ENCODE measurements around the gene ELAVL1. TPM values are rescaled to one million over a fixed set of nuclear protein-coding genes. Genes with fewer than 3 reads are reported as not detected.
A peak's percentile ranks its signal among the peaks of the same experiment; 100 is the strongest.

The ELAVL1 gene
- total and polyA plus RNA-seq, 2 experiments from 2014 or later: 81.6 to 143 TPM

DNA sequence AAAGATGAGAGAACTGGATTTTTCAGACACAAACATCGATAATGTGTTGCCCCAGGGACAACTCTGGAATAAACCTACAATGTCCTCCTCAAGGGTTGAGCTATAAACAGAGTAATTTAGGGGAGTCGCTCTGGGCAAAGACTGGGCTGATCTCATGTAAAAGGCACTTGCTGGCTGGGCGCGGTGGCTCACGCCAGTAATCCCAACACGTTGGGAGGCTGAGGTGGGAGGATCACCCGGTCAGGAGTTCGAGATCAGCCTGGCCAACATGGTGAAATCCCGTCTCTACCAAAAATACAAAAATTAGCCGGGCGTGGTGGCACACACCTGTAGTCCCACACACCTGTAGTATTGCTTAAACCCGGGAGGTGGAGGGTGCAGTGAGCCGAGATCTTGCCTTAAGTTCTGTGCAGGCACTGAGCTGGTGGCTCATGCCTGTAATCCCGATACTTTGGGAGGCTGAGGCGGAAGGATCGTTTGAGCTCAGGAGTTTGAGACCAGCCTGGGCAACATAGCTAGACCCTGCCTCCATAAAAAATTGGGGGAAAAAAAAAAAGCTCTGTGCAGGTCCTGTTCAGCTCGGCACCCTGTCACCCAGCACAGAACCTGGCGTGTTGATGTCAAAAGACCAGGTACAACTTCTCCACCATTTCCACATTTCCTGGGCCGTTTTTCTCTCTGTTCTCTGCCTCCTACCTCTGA lies 63.4 kb downstream of the ELAVL1 start:
- Histone ChIP-seq H3K4me1 (ENCODE audit: insufficient read depth) (no peaks in the 10 kb centered on the region; the same call in 1 of the 2 replicates), H3K27ac (ENCODE audit: low read depth) (no peak overlapping the region; the same call in 1 of the 2 replicates), H3K27me3 (ENCODE audit: insufficient read depth) (no peaks in the 10 kb centered on the region), H4K20me1 (replicated peaks; ENCODE audit: insufficient read depth) (peaks cover 26% of the 10 kb centered on the region), H3K4me3 (peak overlapping the region; percentile 99), H3K79me2 (replicated peaks; ENCODE audit: insufficient read depth) (peaks cover 61% of the 10 kb centered on the region), H3K9me2 (ENCODE audit: insufficient read depth) (no peaks in the 10 kb centered on the region), H3K36me3 (ENCODE audit: insufficient read depth) (peaks cover 12% of the 10 kb centered on the region), H3F3A (replicated peaks; ENCODE audit: low read depth) (peaks cover 13% of the 10 kb centered on the region; the same call in 1 of the 2 replicates), H2AFZ (no peak overlapping the region), H3K4me2 (peak overlapping the region; percentile 94)
- peaks cover 18% of the 10 kb centered on the region for H3K27me3 Mint-ChIP-seq (ENCODE audit: insufficient read depth, low read depth, poor library complexity)
- peak overlapping the region; percentile 94 for H3K4me3 Mint-ChIP-seq
- ATAC-seq (no peak), DNase-seq (ENCODE audit: low spot score) (no peak)
- peaks cover 14% of the 10 kb centered on the region for H3K9me3 Mint-ChIP-seq
- H3K4me1 Mint-ChIP-seq: peaks cover 13% of the 10 kb centered on the region; the same call in 2 of the 3 replicates
- no peak overlapping the region for H3K27ac Mint-ChIP-seq
- H3K36me3 Mint-ChIP-seq (ENCODE audit: low read depth): peaks cover 54% of the 10 kb centered on the region
- TF ChIP-seq NANOG (IDR thresholded peaks at IDR 0.05; ENCODE audit: borderline replicate concordance): no peak
- TF ChIP-seq POLR2AphosphoS5 (IDR thresholded peaks at IDR 0.05; ENCODE audit: low read depth): no peak
- TF ChIP-seq, protein P1, sequence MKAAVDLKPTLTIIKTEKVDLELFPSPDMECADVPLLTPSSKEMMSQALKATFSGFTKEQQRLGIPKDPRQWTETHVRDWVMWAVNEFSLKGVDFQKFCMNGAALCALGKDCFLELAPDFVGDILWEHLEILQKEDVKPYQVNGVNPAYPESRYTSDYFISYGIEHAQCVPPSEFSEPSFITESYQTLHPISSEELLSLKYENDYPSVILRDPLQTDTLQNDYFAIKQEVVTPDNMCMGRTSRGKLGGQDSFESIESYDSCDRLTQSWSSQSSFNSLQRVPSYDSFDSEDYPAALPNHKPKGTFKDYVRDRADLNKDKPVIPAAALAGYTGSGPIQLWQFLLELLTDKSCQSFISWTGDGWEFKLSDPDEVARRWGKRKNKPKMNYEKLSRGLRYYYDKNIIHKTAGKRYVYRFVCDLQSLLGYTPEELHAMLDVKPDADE (IDR thresholded peaks at IDR 0.05): no peak
- TF ChIP-seq EZH2 (IDR thresholded peaks at IDR 0.05; ENCODE audit: low read depth, unreplicated experiment): no peak

DNA sequence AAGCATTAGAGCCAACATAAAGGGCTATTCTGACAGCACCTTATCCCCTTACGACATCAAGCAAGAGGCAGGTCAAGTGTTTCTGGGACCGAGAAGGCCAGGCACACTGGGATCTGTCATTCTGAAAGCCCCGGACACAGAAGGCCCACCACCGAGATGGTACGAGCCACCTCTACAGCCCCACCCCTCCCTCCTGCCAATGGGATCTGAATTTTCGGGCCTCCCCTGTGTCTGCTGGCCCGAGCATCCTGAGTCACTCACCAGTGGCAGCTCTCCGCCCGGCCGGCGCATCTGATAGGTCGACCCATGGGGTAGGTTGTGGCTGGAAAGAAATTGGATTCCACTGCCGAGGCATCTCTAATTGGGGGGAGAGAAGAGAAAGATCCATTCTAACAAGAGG lies 64.6 kb downstream of the ELAVL1 start:
- Histone ChIP-seq H4K20me1 (replicated peaks; ENCODE audit: insufficient read depth) (peaks cover 26% of the 10 kb centered on the region), H3K4me2 (no peak overlapping the region), H3K36me3 (ENCODE audit: insufficient read depth) (peaks cover 18% of the 10 kb centered on the region), H3K79me2 (replicated peaks; ENCODE audit: insufficient read depth) (peaks cover 61% of the 10 kb centered on the region), H3K9me2 (ENCODE audit: insufficient read depth) (no peaks in the 10 kb centered on the region), H3K27me3 (ENCODE audit: insufficient read depth) (no peaks in the 10 kb centered on the region), H3F3A (replicated peaks; ENCODE audit: low read depth) (peaks cover 13% of the 10 kb centered on the region; the same call in 1 of the 2 replicates), H3K27ac (ENCODE audit: low read depth) (no peak overlapping the region), H3K4me1 (ENCODE audit: insufficient read depth) (no peaks in the 10 kb centered on the region; the same call in 1 of the 2 replicates), H2AFZ (no peak overlapping the region), H3K4me3 (no peak overlapping the region)
- ATAC-seq (no peak), DNase-seq (ENCODE audit: low spot score) (no peak)
- Mint-ChIP-seq H3K4me3 (peak overlapping the region; percentile 45; the same call in 2 of the 3 replicates), H3K27me3 (ENCODE audit: insufficient read depth, low read depth, poor library complexity) (peaks cover 11% of the 10 kb centered on the region), H3K36me3 (ENCODE audit: low read depth) (peaks cover 60% of the 10 kb centered on the region), H3K9me3 (peaks cover 14% of the 10 kb centered on the region), H3K4me1 (peaks cover 13% of the 10 kb centered on the region; the same call in 2 of the 3 replicates), H3K27ac (no peak overlapping the region)
- no peak for TF ChIP-seq EZH2phosphoT487 (IDR thresholded peaks at IDR 0.05; ENCODE audit: unreplicated experiment)
- TF ChIP-seq CTCF (conservative IDR thresholded peaks at IDR 0.05; ENCODE audit: low read depth in 2 of 2): no peak
- TF ChIP-seq POLR2AphosphoS5 (IDR thresholded peaks at IDR 0.05; ENCODE audit: low read depth): no peak
- TF ChIP-seq, protein P2, sequence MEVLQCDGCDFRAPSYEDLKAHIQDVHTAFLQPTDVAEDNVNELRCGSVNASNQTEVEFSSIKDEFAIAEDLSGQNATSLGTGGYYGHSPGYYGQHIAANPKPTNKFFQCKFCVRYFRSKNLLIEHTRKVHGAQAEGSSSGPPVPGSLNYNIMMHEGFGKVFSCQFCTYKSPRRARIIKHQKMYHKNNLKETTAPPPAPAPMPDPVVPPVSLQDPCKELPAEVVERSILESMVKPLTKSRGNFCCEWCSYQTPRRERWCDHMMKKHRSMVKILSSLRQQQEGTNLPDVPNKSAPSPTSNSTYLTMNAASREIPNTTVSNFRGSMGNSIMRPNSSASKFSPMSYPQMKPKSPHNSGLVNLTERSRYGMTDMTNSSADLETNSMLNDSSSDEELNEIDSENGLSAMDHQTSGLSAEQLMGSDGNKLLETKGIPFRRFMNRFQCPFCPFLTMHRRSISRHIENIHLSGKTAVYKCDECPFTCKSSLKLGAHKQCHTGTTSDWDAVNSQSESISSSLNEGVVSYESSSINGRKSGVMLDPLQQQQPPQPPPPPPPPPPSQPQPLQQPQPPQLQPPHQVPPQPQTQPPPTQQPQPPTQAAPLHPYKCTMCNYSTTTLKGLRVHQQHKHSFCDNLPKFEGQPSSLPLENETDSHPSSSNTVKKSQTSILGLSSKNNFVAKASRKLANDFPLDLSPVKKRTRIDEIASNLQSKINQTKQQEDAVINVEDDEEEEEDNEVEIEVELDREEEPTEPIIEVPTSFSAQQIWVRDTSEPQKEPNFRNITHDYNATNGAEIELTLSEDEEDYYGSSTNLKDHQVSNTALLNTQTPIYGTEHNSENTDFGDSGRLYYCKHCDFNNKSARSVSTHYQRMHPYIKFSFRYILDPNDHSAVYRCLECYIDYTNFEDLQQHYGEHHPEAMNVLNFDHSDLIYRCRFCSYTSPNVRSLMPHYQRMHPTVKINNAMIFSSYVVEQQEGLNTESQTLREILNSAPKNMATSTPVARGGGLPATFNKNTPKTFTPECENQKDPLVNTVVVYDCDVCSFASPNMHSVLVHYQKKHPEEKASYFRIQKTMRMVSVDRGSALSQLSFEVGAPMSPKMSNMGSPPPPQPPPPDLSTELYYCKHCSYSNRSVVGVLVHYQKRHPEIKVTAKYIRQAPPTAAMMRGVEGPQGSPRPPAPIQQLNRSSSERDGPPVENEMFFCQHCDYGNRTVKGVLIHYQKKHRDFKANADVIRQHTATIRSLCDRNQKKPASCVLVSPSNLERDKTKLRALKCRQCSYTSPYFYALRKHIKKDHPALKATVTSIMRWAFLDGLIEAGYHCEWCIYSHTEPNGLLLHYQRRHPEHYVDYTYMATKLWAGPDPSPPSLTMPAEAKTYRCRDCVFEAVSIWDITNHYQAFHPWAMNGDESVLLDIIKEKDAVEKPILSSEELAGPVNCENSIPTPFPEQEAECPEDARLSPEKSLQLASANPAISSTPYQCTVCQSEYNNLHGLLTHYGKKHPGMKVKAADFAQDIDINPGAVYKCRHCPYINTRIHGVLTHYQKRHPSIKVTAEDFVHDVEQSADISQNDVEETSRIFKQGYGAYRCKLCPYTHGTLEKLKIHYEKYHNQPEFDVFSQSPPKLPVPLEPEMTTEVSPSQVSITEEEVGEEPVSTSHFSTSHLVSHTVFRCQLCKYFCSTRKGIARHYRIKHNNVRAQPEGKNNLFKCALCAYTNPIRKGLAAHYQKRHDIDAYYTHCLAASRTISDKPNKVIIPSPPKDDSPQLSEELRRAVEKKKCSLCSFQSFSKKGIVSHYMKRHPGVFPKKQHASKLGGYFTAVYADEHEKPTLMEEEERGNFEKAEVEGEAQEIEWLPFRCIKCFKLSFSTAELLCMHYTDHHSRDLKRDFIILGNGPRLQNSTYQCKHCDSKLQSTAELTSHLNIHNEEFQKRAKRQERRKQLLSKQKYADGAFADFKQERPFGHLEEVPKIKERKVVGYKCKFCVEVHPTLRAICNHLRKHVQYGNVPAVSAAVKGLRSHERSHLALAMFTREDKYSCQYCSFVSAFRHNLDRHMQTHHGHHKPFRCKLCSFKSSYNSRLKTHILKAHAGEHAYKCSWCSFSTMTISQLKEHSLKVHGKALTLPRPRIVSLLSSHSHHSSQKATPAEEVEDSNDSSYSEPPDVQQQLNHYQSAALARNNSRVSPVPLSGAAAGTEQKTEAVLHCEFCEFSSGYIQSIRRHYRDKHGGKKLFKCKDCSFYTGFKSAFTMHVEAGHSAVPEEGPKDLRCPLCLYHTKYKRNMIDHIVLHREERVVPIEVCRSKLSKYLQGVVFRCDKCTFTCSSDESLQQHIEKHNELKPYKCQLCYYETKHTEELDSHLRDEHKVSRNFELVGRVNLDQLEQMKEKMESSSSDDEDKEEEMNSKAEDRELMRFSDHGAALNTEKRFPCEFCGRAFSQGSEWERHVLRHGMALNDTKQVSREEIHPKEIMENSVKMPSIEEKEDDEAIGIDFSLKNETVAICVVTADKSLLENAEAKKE (CRISPR knock-in tag; IDR thresholded peaks at IDR 0.05): no peak
- no peak for TF ChIP-seq STAT1 (IDR thresholded peaks at IDR 0.05; ENCODE audit: unreplicated experiment)
- TF ChIP-seq ZNF114 (CRISPR knock-in tag; IDR thresholded peaks at IDR 0.05): no peak
- TF ChIP-seq, protein P1 (IDR thresholded peaks at IDR 0.05): no peak
- TF ChIP-seq NANOG (IDR thresholded peaks at IDR 0.05; ENCODE audit: borderline replicate concordance): no peak
